Right ventricle myocardium superior (tissue), 1 donor: ENCODE results near the gene DLL1. TPM values are rescaled to one million over a fixed set of nuclear protein-coding genes. Genes with fewer than 3 reads are reported as not detected.

Experiments
- ATAC-seq: fragments of 200-7000 bp; cut with Tn5 transposase; one replicate; pipeline ENCODE4 v1.9.1; 2020; ENCODE audit warnings: mild to moderate bottlenecking; ENCODE audit not compliant: poor library complexity
- DNase-seq: peaks from one replicate; pipeline ENCODE4 v3.0.0-alpha.2; 2020
- intact Hi-C: fragments of 100-400 bp; cut with DNase I; formaldehyde crosslinking; loops from one replicate; pipeline ENCODE4 v1.11.2; 2022
- microRNA-seq: library from miRNA; unstranded; fragments of <30 nt; microRNA quantifications from one replicate; pipeline ENCODE4 v1.2.0, GENCODE V29; 2020
- total RNA-seq: library from RNA; stranded (reverse); fragmentation: NEBNext Ultra II Directional; extraction: Animal tissue kit (Norgen Biotek cat#: 25700); gene quantifications from one replicate; pipeline ENCODE4 v1.2.1, GENCODE V29; 2021
- donor health status: DM: no; HTN: yes; CAD: no; lungs with severe emphysema.

Gene DLL1
- total RNA-seq, 1 donor from 2014 or later = 18.6 TPM

GRCh38 chr6:170247178-170247701 lies 43.6 kb downstream of the DLL1 start:
- DNase-seq (no peak), ATAC-seq (peak; percentile 51)
- intact Hi-C loops = no loop called here

GRCh38 chr6:170245475-170245992 lies 45.3 kb downstream of the DLL1 start:
- ATAC-seq (no peak), DNase-seq (no peak)
- intact Hi-C loops = no loop called here

- intact Hi-C loops = no loop called here
- ATAC-seq (no peak), DNase-seq (no peak)
Measured at GRCh38 chr6:170244721-170245474, 46.0 kb downstream of the DLL1 start.

GRCh38 chr6:170243791-170244291 lies 47.0 kb downstream of the DLL1 start:
- intact Hi-C loops = no loop called here
- DNase-seq (no peak), ATAC-seq (peak; percentile 56)

GRCh38 chr6:170243386-170243785 lies 47.5 kb downstream of the DLL1 start:
- no peak for ATAC-seq
- intact Hi-C loops = no loop called here
- no peak for DNase-seq

- intact Hi-C loops = no loop called here
- ATAC-seq (no peak), DNase-seq (peak; percentile 21)
Measured at GRCh38 chr6:170238741-170239565, 51.9 kb downstream of the DLL1 start.

GRCh38 chr6:170237999-170238740 lies 52.7 kb downstream of the DLL1 start:
- ATAC-seq (no peak), DNase-seq (peak; percentile 25)
- intact Hi-C loops = no loop called here

GRCh38 chr6:170236131-170236836 lies 54.6 kb downstream of the DLL1 start:
- intact Hi-C loops = no loop called here
- peak; percentile 34 for DNase-seq
- ATAC-seq = no peak

- intact Hi-C loops = no loop called here
- DNase-seq = peak; percentile 15
- no peak for ATAC-seq
Measured at GRCh38 chr6:170235391-170236125, 55.3 kb downstream of the DLL1 start.

GRCh38 chr6:170234419-170234818 lies 56.5 kb downstream of the DLL1 start:
- peak; percentile 15 for DNase-seq
- ATAC-seq = no peak
- intact Hi-C loops = no loop called here

GRCh38 chr6:170233286-170234205 lies 57.3 kb downstream of the DLL1 start:
- DNase-seq = no peak
- ATAC-seq = no peak
- intact Hi-C loops = no loop called here

Small RNA genes lying within 50 kb of the gene (microRNA-seq; reads per million reads assigned to microRNA genes)
- gene MIR4644 = not detected

Other genes with a start within 250 kb of the DLL1 start
- gene FAM120B, start 15.7 kb upstream of the DLL1 start, total RNA-seq = 16.5 TPM